NCI-H2081 treated with DMSO at 0.1 percent for 48 hours (cell line): ENCODE measurements around the gene KIF14.
"Not testable (repeated sequence)": the region's sequence is repeated elsewhere in the genome, so short reads cannot be mapped to it uniquely, and the experiment has no call there.

Experiments used
- DNase-seq: peaks from one replicate; lab custom pipeline; 2025; lab: John Stamatoyannopoulos, UW

The KIF14 gene

DNA sequence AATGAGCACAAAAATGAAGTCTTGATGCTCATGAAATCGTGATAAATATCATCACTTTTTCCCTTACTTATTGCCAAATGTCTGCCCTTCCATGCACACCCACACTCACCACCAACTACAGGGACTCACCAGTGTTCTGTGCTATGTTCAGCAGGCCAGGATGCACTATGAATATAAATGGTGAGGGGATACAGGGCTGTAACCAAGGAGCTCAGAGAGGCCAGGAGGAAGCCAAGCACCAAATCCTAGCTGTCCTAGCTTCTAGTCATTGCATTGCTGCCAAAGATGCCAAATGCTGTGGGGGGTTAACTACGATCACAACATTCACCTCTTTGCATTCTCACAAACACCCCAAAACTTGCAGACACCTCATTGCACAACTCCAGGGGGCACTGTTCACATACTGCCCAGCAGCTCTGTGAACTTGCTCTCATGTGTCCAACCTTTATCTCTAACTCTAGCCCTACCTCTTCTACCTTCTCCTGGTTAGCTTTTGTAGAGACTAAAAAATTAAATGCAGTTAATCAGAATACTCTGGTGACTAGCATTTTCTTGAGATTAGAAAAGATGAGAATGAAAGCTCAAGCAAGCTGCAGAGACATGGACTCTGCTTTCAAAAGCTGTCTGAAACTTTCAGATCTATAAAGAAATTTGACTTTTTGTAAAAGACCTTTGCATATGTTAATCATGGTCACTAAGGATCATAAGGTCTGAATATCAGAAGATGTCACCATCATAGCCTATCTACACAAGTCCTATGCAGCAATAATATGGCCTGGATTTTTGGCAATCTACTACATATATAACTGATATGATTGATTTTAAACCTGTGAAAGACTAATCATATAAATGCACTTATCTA is 13.9 kb upstream of the KIF14 start:
- no peak for DNase-seq

DNA sequence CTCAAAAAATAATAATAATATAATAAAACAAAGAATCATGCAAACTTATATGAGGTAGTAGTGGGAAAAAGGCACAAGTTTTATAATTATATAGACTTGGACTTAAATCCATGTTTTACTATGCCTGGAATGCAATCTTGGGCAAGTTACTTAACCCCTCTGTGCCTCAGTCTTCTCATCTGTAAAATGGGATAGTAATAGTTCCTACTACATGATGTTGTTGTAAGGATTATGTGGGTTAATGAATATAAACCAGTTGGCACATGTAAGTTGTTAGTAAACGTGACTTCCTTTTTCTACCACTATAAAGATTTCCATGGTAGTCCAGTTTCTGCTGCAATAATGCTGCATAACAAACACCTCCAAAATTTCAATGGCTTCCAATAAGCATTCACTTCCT is 10.8 kb upstream of the KIF14 start:
- no peak for DNase-seq

DNA sequence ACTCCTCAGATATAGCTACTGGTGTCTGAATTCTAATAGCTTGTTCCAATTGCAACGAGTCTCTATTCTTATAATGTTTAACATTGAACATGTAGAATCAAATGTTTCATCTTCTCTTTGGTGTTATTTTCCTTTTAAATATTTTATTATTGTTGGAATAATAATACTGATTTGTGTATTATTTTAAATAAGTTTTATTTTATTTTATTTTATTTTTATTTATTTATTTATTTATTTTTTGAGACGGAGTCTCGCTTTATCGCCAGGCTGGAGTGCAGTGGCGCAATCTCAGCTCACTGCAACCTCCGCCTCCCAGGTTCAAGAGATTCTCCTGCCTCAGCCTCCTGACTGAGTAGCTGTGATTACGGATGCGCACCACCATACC is 10.0 kb upstream of the KIF14 start:
- not testable (repeated sequence) for DNase-seq

DNA sequence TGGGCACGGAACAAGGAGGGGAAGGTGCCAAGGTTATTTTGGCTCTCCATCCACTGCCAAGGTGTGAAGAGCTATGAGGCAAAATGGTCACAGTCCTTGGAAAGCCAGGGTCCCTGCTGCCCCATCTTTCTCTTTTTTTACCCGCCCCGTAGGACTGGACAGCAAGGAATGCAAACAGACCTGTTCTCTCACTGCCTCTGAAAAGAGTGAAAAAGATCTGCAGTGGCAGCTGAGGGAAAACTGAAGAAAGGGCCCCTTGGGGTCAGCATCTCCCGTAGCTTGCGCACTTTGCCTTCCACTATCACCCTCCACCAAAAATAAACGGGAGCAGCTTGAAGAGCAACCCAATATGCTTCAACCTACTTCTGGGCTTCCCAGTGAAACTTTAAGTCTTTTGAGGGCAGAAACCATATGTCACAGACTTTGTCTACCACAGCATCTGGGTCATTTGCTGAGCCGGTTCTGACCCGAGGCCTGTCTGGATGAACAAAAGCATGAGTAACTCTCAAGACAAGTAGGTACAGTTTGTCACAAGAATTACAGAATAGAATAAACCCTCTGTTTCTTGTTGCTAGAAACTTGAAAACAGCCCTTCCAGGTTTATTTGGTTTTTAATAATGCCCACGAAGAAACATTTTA is 9.4 kb upstream of the KIF14 start:
- no peak for DNase-seq

DNA sequence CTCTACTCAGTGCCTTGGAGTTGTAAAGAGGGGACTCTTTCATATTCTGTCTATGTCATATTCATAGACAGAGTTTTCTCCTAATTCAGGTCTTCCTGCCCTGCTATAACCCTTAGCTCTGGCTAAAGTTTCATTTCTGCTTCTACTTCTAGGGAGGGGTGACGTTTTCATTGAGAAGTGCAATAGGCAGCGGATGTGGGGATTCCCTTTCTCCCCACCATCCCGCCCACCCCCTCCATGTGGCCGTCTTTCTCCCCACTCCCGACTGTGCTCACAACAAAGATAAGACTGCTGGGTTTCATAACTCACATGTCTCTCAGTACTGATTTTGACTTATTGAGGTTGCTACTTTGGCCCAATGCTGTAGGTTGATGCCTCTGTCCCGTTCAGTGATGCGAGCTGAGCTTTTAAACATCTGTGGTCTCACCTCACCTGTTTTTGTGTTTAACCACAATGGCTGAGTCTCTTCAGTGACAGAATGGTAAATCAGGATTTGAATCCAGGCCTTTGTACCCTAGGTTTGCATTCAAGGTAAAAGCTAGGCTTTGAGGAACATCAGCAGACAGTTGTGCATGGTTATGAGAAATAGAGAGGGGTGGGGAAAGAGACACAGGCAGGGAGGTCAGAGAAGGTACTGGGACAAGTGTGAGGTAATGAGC is 7.8 kb upstream of the KIF14 start:
- no peak for DNase-seq

DNA sequence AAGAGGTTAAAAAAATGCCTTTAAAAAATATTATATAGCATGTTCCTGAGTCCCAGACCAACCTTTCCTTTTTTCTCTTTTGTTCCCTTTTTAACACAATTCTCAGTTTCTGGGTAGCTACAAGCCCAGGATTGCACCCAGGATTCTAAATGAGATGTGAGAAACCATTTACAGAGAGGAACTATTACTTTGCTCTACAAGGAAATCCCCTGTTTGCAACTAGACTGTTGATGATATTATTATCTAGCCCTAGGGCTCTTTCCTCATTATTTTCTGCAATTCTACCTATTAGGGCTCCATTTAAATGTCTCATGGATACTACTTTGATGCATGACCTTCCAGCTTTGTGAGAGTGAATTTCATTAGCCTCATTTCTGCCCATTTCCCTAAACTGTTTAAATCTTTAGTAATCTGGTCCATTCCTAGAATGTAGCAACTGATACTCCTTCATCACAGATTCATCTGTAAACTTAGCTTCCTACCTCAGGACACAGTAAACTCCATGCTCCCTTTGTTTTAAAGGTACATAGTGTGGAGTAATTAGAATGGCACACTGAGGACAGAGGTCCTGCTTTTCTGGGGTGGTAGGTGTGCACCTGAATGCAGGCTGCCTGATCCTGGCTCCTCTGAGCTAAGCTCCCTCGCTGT is 7.1 kb upstream of the KIF14 start:
- no peak for DNase-seq

DNA sequence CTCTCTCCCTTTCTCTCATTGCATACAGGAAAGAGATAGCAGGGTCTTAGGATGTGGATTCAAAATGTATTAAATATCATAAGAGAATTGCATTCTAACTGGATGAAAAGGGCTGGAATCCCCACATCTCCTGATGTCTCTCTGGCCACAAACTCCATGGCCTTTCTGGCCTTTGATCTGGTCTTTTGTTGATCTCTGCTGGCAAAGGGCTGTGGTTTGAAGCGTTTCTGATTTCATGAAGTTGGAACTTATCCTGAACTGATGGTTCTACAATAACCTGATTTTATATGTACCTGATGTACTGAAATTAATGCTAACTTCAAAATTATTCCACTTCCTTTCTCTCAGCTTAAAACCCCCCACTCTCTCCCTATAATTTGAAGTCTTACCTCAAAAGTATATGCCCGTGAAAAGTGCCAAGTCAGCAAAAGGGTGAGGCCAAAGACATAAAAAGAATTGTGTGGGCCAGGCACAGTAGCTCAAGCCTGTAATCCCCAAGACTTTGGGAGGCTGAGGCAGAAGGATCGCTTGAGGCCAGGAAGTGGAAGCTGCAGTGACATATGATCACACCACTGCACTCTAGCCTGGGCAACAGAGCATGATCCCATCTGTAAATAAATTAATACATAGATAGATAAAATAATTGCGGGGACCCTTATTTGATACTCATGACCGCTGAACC is 6.4 kb upstream of the KIF14 start:
- no peak for DNase-seq

DNA sequence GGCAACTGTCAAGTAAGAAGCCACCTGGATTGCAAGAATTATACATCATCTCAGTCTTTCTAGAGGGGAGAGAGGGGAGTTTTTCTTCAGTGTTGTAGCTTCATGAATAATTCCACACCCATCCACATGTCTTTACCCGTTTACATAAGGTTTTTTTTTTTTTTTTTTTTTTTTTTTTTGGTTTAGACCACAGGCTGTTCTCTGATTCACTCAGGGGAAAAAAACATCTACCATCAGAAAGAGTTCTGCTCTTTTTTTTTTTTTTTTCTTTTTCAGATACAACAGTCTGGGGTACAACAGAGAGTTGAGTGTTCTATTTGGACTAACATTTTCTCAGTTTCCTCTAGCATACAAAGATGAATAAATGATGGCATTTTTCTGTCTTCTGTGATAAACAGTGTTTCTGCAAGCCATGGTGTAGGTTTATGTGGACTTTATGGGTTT is 4.9 kb upstream of the KIF14 start:
- DNase-seq: no peak

DNA sequence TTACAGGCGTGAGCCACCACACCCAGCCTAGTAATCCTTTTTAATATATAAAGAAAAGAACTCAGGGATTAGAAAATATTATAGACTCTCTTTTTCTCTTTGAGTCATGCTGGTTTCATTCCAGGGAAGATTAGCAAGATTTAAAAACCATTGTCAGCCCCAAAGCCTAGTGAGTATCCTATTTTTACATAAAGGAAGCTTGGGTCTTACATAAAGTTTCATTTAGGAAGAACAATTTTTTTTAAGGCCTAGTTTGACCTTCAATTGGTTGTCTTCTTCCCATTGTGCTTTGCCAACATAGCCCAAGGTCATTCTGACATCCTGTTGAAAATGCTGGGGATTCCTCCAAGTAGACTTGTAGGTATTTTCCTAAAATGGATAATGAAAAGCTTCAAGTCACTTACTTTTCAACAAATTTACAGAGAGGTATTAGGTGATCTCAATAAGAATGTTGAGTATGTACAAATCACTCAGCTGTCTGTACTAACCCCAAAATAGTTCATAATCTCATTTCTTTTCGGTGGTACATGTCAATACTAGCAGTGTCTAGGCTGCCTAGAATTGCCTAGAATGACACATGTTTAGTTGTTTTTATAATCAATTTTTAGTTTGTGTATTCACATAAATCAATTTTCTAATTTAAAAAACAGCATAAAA is 4.3 kb upstream of the KIF14 start:
- no peak for DNase-seq

DNA sequence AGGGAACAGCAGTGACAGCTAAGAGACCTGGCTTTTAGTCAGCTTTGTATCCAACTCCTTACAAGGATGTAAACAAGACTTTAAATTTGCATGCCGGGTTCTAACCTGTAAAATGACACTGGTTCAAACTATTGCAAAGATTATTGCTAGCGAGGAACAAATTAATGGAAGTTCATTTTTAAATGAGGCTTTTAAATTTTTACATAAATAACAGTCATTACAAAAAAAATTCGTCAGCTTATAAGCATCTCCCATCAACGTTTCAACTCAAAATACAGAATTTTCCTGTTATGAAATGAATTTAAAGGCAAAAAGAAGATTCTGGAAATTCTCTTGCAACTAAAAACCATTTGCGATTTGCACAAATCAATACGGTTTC is 668 bp downstream of the KIF14 start:
- no peak for DNase-seq

DNA sequence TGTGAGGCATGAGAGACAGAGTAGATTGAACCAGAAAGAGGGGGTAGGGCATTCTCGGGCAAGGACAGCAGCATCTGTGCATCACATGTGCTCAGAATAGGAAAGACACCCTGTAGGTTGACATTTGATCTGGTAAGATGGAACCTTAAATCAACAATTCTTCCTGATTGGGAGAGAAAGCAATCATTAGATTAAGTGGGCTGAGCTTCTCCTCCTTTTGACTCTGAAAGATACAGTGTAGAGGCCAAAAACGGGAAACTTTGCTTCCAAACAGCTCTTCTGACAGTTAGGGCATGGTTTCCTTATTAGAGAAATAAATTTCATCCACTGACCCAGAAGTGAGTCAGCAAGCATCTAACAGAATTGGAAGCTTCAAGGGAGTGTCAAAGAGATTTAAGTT is 9.7 kb downstream of the KIF14 start:
- no peak for DNase-seq

DNA sequence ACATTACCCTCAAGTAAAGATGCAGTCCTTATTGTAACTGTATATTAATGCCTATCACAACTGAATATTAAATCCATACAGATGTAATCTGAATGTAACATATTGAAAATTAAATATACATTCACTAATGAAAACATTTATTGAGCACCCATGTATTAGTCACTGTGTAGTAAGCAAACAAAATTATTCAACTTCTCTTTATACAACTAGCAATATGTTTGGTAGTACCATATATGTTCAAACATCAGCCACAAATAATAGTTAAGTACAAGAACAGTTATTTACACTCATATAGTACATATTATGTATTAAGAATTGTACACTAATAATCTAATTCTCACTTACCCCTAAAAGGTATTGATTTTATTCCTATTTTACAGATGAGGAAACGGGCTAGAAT is 17.9 kb downstream of the KIF14 start:
- DNase-seq: no peak

DNA sequence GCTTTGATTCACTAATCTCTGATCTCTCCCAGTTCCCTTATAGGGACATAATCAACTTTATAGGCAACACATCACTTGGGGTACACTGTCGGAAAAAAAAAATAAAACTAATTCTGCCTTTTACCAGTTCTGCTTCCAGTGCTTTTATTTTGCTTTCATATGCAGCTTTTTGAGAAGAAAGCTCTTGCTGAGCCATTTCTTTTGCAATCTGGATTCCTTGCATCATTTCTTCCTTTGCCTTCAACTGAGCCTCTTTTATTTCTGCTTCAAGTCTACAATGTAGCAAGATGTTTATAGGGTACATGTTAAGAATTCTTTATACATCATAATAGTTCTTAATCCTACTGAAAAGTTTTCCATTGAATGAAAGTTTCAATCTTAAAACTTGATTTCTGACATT is 30.6 kb downstream of the KIF14 start:
- no peak for DNase-seq

DNA sequence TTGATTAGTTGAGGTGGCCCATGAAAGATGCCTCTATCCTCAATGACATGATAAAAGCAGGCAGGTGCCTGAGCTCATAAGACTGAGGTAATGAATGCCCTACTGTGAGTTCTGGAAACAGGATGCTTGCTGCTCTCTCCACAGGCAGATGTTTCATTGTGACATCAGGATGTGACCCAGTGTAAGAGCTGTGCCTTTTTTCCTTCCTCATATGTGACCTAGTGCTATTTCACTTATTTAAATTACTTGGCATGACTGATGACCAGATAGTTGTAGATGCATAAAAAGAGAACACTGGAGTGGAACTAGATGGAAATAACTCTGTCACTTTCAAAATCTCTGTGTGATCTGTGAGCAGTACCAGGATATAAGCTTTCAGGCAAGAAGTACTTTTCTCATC is 31.9 kb downstream of the KIF14 start:
- no peak for DNase-seq

DNA sequence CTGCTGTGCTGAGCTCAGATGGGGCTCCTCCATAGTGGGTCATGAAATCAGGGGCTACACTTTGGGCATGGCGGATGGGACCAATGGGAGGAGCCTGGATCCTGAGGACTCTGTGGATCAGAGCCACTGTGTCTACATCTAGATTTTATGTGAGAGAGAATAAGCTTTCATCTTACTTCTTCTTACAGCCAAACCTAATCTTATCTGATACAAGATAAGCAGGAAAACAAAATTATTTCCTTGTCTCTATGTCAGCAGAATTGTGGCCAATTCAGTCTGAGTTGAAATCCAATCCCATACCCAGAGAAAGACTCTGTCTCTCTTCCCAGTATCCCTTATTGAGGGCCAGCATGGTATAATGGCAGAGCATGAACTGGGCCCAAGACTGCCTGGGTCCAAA is 56.2 kb downstream of the KIF14 start:
- no peak for DNase-seq

DNA sequence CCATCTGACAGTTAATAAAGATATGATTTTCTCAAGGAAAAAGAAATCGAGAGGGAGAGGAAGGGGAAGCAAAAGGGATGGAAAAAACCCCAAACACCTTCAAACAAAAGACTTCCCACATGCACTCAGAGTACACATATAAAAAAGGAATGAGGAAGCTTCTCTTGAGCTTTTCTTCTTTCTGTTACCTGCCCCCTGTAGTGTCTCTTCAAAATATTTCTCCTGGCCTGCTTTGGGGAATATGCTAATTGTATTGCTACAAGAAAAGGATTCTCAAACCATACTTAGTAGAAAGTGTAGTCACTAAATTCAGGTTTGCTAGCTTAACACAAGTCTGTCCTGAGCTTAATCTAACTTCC is 58.7 kb downstream of the KIF14 start:
- no peak for DNase-seq

DNA sequence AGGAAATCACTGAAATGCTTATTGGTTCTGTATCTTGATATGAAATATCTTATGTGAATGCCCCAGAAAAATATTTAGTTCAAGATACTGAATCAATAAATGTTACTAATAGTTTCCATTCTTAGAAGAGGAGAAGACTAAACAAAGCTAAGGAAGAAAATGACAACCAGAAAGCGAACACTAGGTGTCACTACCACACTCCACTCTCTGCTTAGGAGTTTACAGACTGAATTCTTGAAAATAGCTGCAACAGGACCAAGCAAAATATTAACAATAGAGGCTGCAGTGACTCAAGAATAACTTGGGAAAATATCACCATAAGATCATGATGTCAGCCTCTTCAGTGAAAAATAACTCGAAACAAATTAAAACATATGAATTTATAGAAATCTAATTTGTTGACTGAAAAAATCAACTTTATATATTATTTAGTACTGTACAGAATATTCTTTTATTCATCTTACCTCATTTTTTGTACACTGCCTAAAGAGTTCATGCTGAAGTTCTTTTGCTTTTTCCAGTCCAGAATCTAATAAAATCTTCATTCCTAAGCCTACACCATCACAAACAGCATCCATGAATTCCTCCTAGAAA is 61.6 kb downstream of the KIF14 start:
- DNase-seq: peak; percentile 13

DNA sequence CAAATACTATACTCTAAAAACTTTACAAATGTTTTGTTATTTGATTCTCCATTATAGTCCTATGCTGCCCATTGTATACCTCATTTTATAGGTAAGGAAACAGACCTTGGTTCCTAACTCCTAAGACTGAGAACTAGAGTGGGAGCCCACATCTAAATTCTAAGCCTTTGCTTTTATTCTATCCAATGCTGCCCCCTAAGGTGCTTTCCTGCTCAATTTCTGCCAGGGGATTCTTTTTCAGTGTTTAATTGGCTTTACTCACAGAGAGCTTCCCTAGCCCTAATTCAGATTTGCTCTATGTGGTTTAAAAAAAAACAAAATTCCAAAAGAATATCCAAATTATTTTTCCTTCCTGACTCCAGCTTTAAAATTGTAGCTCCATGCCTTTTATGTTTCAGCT is 64.5 kb downstream of the KIF14 start:
- DNase-seq: no peak

DNA sequence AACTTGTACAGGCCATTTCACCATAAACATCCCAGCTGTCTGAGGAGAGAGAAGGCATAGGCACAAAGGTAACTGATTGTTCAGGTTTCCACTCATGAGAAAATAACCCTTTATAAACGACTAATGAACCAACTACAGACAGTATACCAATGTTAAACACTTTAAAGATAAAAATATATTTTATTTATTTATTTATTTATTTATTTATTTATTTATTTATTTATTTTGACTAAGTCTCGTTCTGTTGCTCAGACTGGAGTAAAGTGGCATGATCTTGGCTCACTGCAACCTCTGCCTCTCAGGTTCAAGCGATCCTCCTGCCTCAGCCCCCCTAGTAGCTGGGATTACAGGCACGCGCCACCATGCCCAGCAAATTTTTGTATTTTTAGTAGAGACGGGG is 67.8 kb downstream of the KIF14 start:
- not testable (repeated sequence) for DNase-seq

DNA sequence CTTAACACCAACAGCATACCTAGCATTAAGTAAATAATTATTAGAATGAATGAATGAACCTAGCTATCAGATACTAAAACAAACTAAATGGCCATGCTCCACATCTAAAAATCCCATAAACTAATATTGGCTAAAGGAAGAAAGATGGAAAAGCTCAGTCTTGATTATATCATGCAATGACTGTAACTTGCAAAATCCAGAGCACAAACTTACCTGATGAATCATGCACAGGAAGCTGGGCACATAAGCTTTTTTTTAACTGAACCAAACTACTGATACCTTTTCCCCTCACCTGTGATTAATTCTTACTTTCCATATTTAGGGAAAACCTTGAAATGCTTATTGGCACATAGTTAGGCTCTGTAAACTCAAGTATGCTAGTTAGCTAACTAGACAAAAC is 70.2 kb downstream of the KIF14 start:
- no peak for DNase-seq

DNA sequence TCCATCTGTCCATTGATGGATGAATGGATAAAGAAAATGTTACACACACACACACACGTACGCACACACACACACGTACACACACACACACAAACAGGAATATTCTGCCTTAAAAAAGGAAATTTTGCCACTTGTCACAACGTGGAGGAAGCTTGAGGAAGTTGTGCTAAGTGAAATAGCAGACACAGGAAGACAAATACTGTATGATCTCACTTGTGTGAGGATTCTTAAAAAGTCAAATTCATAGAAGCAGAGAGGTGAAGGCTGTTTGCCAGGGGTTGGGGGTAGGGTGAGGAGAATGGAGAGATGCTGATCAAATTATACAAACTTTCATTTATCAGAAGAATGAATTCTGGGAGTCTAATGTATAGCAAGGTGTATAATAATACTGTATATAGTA is 73.2 kb downstream of the KIF14 start:
- no peak for DNase-seq
